GM19438 (cell line): Measurements from ENCODE around the gene MTPN.

Experiments used
- ATAC-seq: cut with Tn5 transposase; IDR thresholded peaks from one replicate; pipeline ENCODE4 v1.9.1; 2021; ENCODE audit warnings: low read depth; ENCODE audit not compliant: unreplicated experiment

MTPN gene

GRCh38 chr7:135899458-135900064, 77.6 kb downstream of the MTPN start:
- no peak for ATAC-seq

- no peak for ATAC-seq
Observed at GRCh38 chr7:135898226-135898625, 78.9 kb downstream of the MTPN start.

GRCh38 chr7:135894816-135895215, 82.3 kb downstream of the MTPN start:
- no peak for ATAC-seq

- no peak for ATAC-seq
Observed at GRCh38 chr7:135889823-135890222, 87.3 kb downstream of the MTPN start.

GRCh38 chr7:135888740-135889139, 88.4 kb downstream of the MTPN start:
- no peak for ATAC-seq

- peak; percentile 51 for ATAC-seq
Observed at GRCh38 chr7:135886345-135887132, 90.6 kb downstream of the MTPN start.

- ATAC-seq = no peak
Observed at GRCh38 chr7:135884495-135885232, 92.5 kb downstream of the MTPN start.

GRCh38 chr7:135879233-135879632, 97.9 kb downstream of the MTPN start:
- ATAC-seq = no peak

- ATAC-seq = no peak
Observed at GRCh38 chr7:135878284-135878683, 98.9 kb downstream of the MTPN start.

- ATAC-seq = no peak
Observed at GRCh38 chr7:135877805-135878204, 99.4 kb downstream of the MTPN start.
